Breast epithelium (tissue), 4 donors: Measurements from ENCODE around the gene SPATA24. TPM values are rescaled to one million over a fixed set of nuclear protein-coding genes. Genes with fewer than 3 reads are reported as not detected.

ENCODE experiments used
- DNase-seq, 2 donors: peaks; one replicate each; pipeline ENCODE4 v3.0.0-alpha.2; 2019; ENCODE audit warnings: low spot score in 2 of 2
- H3K27ac ChIP-seq, 2 donors: fragments of 200-600 bp; sonication (generic) in 1 of 2; one replicate each; pipeline ENCODE4 v1.5.1; 2016 to 2019; ENCODE audit warnings: mild to moderate bottlenecking in 1 of 2
- H3K27me3 ChIP-seq, 2 donors: fragments of 200-600 bp; sonication (generic) in 1 of 2; one replicate each; pipeline versions ENCODE4 v1.5.1 to v1.6.0; 2017 to 2019; ENCODE audit warnings: control low read depth in 1 of 2, mild to moderate bottlenecking in 1 of 2
- H3K36me3 ChIP-seq: fragments of 200-600 bp; one replicate; pipeline ENCODE4 v1.5.1; 2019
- H3K4me1 ChIP-seq, 2 donors: fragments of 200-600 bp; sonication (generic); one replicate each; pipeline ENCODE4 v1.5.1; 2016 to 2019; ENCODE audit warnings: control low read depth in 1 of 2
- H3K4me3 ChIP-seq, 3 donors: fragments of 200-600 bp; sonication (generic); 1 replicate in 2 of 3; 2 replicates in 1 of 3; pipeline ENCODE4 v1.5.1; 2016 to 2019; ENCODE audit warnings: mild to moderate bottlenecking in 3 of 3, moderate library complexity in 2 of 3
- H3K9me3 ChIP-seq, 2 donors: fragments of 200-600 bp; sonication (generic) in 1 of 2; one replicate each; pipeline ENCODE4 v1.5.1; 2016 to 2019; ENCODE audit warnings: control low read depth in 1 of 2
- CTCF ChIP-seq, 3 donors: fragments of 450-650 bp; IDR thresholded peaks; one replicate each; pipeline ENCODE4 v1.5.1; 2016 to 2017; ENCODE audit warnings: antibody characterized with exemption in 3 of 3, mild to moderate bottlenecking in 3 of 3, moderate library complexity in 3 of 3
- POLR2A ChIP-seq: fragments of 450-650 bp; IDR thresholded peaks from one replicate; pipeline ENCODE4 v1.6.1; 2016; ENCODE audit warnings: antibody characterized with exemption, mild to moderate bottlenecking, moderate library complexity
- POLR2AphosphoS5 ChIP-seq, 3 donors: sonication (generic); formaldehyde crosslinking; IDR thresholded peaks; one replicate each; pipeline ENCODE4 v1.6.1; 2017; ENCODE audit warnings: antibody characterized with exemption in 3 of 3
- intact Hi-C: fragments of 100-400 bp; cut with DNase I; formaldehyde crosslinking; loops from one replicate; pipeline ENCODE4 v1.15.1; 2023; ENCODE audit warnings: low total_unique reads
- total RNA-seq, 3 donors: library from RNA; depleted of rRNA; stranded (reverse); fragments of >200 nt; gene quantifications; one replicate each; pipeline ENCODE4 v1.1.0, GENCODE V29; 2016

SPATA24 gene
- total RNA-seq, 3 donors from 2014 or later, result 0.98 to 2.4 (median 2.2) TPM

DNA sequence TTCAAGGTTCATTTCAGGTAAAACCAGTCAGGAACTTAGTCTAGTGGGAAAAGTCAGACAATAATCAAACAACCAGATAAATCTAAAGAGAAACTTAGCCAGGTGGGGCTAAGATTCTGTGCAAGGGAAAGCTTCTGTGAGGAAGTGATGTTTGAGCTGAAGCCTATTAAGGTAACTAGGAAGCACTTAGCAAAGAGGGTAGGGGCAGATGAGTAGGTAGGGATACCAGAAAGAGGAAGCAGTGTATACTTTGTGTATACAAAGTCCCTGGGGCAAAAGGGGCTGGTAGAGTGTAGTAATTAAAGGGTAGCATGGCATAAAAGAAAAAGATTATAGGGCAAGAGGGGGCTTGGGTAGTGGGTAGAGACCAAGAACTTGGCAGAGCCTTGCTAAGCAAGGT is 3.6 kb upstream of the SPATA24 start:
- no peaks in the 10 kb centered on the region for H3K4me1 ChIP-seq
- H3K36me3 ChIP-seq, result no peaks in the 10 kb centered on the region
- H3K4me3 ChIP-seq, result no peak overlapping the region
- DNase-seq, result no peak
- H3K9me3 ChIP-seq, result no peaks in the 10 kb centered on the region
- H3K27ac ChIP-seq, result no peak overlapping the region
- TF ChIP-seq POLR2AphosphoS5 (IDR thresholded peaks at IDR 0.05) (no peak), CTCF (IDR thresholded peaks at IDR 0.05) (no peak), POLR2A (no peak)
- H3K27me3 ChIP-seq, result no peaks in the 10 kb centered on the region
- intact Hi-C loops, result no loop called here

DNA sequence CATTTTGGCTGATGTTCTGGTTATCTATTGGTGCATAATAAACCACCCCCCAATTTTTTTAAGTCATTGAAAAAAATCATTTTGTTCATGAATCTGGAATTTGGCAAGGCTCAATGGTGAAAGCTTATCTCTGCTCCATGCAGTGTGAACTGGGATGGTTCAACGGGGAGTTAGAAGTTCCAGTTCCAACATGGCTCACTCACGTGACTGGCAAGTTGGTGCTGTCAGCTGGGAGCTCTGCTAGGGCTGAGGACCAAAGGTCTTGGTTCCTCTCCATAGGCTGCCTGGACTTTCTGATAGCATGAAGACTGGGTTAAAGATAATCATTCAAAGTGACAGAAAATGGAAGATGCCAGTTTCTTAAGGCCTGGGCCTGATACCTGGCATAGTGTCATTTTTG is 3.1 kb upstream of the SPATA24 start:
- no peak overlapping the region for H3K27ac ChIP-seq
- intact Hi-C loops, result no loop called here
- H3K36me3 ChIP-seq, result no peaks in the 10 kb centered on the region
- H3K4me3 ChIP-seq, result no peak overlapping the region
- no peaks in the 10 kb centered on the region for H3K9me3 ChIP-seq
- DNase-seq, result peak in 1 of 2 donors; percentile 4
- H3K27me3 ChIP-seq, result no peaks in the 10 kb centered on the region
- no peak for TF ChIP-seq POLR2AphosphoS5 (IDR thresholded peaks at IDR 0.05)
- no peaks in the 10 kb centered on the region for H3K4me1 ChIP-seq

- peak overlapping the region; percentile 94 for H3K27ac ChIP-seq
- no peak for DNase-seq
- TF ChIP-seq CTCF (IDR thresholded peaks at IDR 0.05) (no peak), POLR2AphosphoS5 (IDR thresholded peaks at IDR 0.05) (no peak), POLR2A (no peak)
- intact Hi-C loops, result no loop called here
- no peaks in the 10 kb centered on the region for H3K4me1 ChIP-seq
- H3K27me3 ChIP-seq, result no peaks in the 10 kb centered on the region
- H3K4me3 ChIP-seq, result peak overlapping the region; percentile 44 to 69 (median 57)
- no peaks in the 10 kb centered on the region for H3K36me3 ChIP-seq
- H3K9me3 ChIP-seq, result no peaks in the 10 kb centered on the region
Observed at GRCh38 chr5:139404484-139404840, 573 bp upstream of the SPATA24 start.

DNA sequence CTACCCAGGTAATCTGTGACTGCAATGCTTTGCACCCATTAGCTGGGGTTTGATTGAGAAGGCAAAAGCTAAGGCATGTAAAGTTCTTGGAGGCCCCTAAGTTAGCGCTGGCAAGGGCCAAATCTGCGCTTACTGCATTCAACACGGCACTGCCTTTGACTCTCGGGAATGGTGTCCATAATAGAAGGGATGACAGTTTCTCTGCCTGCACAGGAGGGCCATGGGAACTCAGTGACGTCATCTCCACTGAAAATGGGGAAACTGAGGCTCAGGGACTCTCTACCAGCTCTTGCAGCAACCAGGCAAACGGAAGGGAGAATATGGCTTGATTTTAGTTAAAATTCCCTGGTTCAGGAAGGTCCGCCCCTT is 487 bp downstream of the SPATA24 start:
- Histone ChIP-seq H3K4me3 (peak overlapping the region; percentile 44 to 69 (median 57)), H3K36me3 (no peaks in the 10 kb centered on the region), H3K9me3 (no peaks in the 10 kb centered on the region), H3K27me3 (no peaks in the 10 kb centered on the region), H3K4me1 (no peaks in the 10 kb centered on the region), H3K27ac (peak overlapping the region; percentile 94)
- DNase-seq, result no peak
- intact Hi-C loops, result no loop called here
- TF ChIP-seq POLR2AphosphoS5 (IDR thresholded peaks at IDR 0.05) (no peak), CTCF (IDR thresholded peaks at IDR 0.05) (no peak), POLR2A (no peak)

DNA sequence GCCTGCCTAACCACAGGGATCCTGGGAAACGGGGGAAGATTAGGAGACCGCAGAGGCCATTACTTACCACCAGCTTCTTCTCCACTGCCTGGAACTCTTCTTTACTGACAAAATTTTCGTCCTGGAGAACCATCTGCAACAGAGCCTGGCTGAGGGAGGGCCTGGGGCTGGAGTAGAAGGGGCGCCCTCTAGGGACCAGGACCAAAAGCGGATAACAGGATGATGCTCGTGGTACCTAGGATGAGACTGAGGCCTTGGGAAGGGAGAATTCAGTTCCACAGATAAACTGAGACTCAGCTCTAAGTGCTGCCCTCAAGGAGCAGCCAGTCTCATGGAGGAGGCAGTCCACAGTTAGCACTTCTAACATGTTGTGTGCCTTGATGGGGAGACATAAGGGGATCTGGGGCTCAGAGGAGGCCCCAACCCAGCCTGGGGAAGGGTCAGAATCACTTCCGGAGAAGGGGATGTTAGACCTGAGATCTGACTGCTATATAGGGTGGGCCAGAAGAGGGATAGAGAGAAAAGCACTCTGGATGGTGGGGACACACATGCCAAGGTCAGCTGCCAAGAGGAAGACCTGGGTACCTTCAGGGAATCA is 1.2 kb downstream of the SPATA24 start:
- intact Hi-C loops, result no loop called here

More for the DNA sequence above, 1.2 kb downstream of the SPATA24 start:
- H3K4me1 ChIP-seq, result no peaks in the 10 kb centered on the region
- H3K27me3 ChIP-seq, result no peaks in the 10 kb centered on the region
- no peaks in the 10 kb centered on the region for H3K9me3 ChIP-seq
- no peaks in the 10 kb centered on the region for H3K36me3 ChIP-seq
- H3K4me3 ChIP-seq, result no peak overlapping the region
- H3K27ac ChIP-seq, result peak overlapping the region; percentile 94
- DNase-seq, result no peak
- TF ChIP-seq POLR2A (no peak), CTCF (IDR thresholded peaks at IDR 0.05) (no peak), POLR2AphosphoS5 (IDR thresholded peaks at IDR 0.05) (no peak)
